Measurements from ENCODE around the gene USP35. TPM values are rescaled to one million over a fixed set of nuclear protein-coding genes. Genes with fewer than 3 reads are reported as not detected.

The USP35 gene
- total RNA-seq, 1 experiment from 2014 or later = 10.6 TPM

DNA sequence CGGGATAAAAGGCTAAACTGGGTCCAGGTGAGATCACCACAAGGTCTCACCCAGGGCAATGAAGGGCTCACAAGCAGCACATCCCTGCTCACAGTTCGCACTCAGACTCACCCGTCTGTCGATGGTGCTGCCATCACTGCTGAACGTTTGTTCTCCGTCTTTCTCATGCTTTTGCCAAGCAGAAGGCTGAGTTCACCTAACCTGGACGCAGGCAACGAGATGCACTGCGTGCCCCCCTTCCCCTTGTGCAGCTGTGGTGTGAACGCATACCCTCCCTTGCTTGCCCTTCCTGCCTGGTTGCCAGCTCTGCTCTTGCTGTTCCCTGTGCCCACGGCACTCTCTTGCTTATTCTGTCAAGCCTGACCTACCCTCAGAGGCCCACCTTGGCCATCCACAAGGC is 18.3 kb upstream of the USP35 start:
- ATAC-seq = no peak
- TF ChIP-seq CREB1 (CRISPR knock-in tag; IDR thresholded peaks at IDR 0.05) = no peak
- no peak for TF ChIP-seq NR2C2 (CRISPR knock-in tag; IDR thresholded peaks at IDR 0.05)
- no peak for DNase-seq (ENCODE audit: low spot score)
- Mint-ChIP-seq H3K36me3 (peaks cover 4% of the 10 kb centered on the region; the same call in 1 of the 2 replicates), H3K9me3 (no peaks in the 10 kb centered on the region), H3K27me3 (ENCODE audit: low read depth) (no peaks in the 10 kb centered on the region), H3K27ac (peak overlapping the region; percentile 64; the same call in 1 of the 2 replicates), H3K4me3 (no peak overlapping the region), H3K4me1 (peaks cover 6% of the 10 kb centered on the region; the same call in 1 of the 2 replicates)
- ChIA-PET CTCF (interaction anchor here (0.6 kb wide), 1 partner anchor 415 kb away, joined by 3 read pairs; no protein-coding TSS in a partner anchor), POLR2A (interaction anchor here (0.9 kb wide), 1 partner anchor 31 kb away, joined by 3 read pairs; the partner anchor contains the start of gene ALG8)

DNA sequence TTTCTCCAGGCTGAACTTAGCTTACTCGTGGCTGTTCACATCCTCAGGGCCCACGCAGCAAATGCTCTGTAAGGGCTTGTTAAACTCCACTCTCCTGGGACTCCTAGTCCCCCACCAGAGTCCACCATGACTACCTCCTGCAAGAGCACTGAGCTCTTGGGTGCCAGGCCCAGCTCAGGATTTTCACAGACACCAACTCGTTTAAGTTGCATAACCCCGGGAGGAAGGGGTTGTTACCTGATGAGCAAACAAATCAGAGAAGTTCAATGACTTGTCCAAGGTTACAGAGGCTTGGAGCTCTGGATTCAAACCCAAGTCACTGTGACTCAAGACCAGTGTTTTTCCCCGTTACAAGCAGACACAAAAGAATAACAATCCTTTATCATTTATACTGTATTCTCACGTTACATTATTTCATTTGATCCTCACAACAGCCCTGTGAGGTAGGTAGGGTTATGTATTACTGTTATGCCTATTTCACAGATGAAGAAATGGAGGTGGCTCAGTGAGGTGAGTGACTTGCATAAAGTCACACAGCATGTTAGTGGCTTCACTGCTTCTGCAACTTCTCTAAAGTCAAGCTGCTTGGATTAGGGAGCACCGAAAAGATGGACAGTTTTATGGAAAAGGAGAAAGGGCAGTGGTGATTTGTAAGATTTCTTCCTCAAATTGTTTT is 17.7 kb upstream of the USP35 start:
- peaks cover 4% of the 10 kb centered on the region; the same call in 1 of the 2 replicates for H3K36me3 Mint-ChIP-seq
- TF ChIP-seq, protein P1, sequence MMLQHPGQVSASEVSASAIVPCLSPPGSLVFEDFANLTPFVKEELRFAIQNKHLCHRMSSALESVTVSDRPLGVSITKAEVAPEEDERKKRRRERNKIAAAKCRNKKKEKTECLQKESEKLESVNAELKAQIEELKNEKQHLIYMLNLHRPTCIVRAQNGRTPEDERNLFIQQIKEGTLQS (CRISPR knock-in tag; conservative IDR thresholded peaks at IDR 0.05) = no peak
- TF ChIP-seq HMGA2 (CRISPR knock-in tag; IDR thresholded peaks at IDR 0.05) = no peak
- TF ChIP-seq TEAD4 (CRISPR knock-in tag; IDR thresholded peaks at IDR 0.05) = no peak
- TF ChIP-seq, protein P2, sequence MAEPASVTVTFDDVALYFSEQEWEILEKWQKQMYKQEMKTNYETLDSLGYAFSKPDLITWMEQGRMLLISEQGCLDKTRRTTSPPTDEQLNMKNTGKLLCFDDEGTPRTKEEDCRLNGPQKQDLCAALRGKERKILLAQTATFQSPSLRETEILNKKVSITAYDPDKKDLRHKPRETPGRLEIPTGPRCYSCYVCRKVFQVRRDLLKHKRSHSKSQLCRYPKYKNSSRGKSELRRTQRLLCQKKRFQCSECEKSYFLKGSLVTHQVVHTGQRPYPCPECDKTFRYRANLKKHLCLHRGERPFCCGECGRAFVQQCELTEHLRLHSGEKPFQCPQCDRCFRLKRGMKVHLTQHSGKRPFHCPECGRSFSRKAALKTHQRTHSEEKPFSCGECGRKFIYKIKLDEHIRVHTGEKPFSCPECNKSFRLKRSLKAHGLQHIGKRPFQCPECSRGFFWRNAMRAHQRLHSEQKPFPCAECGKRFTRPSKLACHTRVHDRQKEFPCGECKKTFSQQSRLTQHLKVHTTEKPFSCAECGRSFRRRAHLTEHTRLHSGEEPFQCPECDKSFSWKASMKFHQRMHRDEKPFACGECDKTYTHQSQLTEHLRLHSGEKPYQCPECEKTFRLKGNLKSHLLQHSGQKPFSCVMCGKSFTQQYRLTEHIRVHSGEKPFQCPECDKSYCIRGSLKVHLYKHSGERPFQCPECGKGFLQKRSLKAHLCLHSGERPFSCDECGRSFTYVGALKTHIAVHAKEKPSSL (CRISPR knock-in tag; conservative IDR thresholded peaks at IDR 0.05) = no peak
- TF ChIP-seq, protein P3, sequence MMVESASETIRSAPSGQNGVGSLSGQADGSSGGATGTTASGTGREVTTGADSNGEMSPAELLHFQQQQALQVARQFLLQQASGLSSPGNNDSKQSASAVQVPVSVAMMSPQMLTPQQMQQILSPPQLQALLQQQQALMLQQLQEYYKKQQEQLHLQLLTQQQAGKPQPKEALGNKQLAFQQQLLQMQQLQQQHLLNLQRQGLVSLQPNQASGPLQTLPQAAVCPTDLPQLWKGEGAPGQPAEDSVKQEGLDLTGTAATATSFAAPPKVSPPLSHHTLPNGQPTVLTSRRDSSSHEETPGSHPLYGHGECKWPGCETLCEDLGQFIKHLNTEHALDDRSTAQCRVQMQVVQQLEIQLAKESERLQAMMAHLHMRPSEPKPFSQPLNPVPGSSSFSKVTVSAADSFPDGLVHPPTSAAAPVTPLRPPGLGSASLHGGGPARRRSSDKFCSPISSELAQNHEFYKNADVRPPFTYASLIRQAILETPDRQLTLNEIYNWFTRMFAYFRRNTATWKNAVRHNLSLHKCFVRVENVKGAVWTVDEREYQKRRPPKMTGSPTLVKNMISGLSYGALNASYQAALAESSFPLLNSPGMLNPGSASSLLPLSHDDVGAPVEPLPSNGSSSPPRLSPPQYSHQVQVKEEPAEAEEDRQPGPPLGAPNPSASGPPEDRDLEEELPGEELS (CRISPR knock-in tag; IDR thresholded peaks at IDR 0.05) = no peak
- TF ChIP-seq ESRRA (CRISPR knock-in tag; IDR thresholded peaks at IDR 0.05; ENCODE audit: borderline replicate concordance) = no peak
- ATAC-seq (no peak), DNase-seq (ENCODE audit: low spot score) (no peak)
- ChIA-PET POLR2A (interaction anchor here (0.9 kb wide), 1 partner anchor 32 kb away, joined by 3 read pairs; the partner anchor contains the start of gene ALG8), CTCF (no interaction called here)
- no peak overlapping the region for H3K4me3 Mint-ChIP-seq
- H3K9me3 Mint-ChIP-seq = peaks cover under 1% of the 10 kb centered on the region
- no peak overlapping the region; the same call in 1 of the 2 replicates for H3K27ac Mint-ChIP-seq
- H3K4me1 Mint-ChIP-seq = peaks cover 6% of the 10 kb centered on the region; the same call in 1 of the 2 replicates
- H3K27me3 Mint-ChIP-seq (ENCODE audit: low read depth) = no peaks in the 10 kb centered on the region

DNA sequence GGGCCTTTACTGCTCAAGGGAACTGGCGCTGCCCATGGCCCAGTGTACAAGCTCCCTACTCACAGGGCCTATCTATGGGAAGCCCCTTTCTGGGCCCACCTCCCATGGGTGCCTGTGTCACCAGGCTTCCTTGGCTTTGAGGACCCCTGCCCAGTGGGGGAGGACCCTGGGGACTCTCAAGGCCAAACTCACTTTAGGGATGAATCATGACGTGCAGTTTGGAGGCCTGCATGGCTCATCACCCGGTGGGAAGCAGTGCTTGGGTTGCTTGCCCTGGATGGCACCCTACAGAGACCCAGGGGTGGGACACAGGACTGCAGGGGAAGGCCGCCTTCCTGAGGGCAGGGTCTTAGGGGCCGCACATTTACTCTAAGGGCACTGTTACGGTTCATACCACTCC is 16.8 kb upstream of the USP35 start:
- ATAC-seq = no peak
- peaks cover 5% of the 10 kb centered on the region for H3K9me3 Mint-ChIP-seq
- no peak for DNase-seq (ENCODE audit: low spot score)
- peaks cover 4% of the 10 kb centered on the region; the same call in 1 of the 2 replicates for H3K36me3 Mint-ChIP-seq
- H3K4me3 Mint-ChIP-seq = no peak overlapping the region
- H3K27ac Mint-ChIP-seq = no peak overlapping the region
- CTCF ChIA-PET = no interaction called here
- peaks cover 6% of the 10 kb centered on the region; the same call in 1 of the 2 replicates for H3K4me1 Mint-ChIP-seq
- POLR2A ChIA-PET = interaction anchor here (0.7 kb wide), 1 partner anchor 32 kb away, joined by 3 read pairs; no protein-coding TSS in a partner anchor
- H3K27me3 Mint-ChIP-seq (ENCODE audit: low read depth) = no peaks in the 10 kb centered on the region
- TF ChIP-seq FOXJ3 (CRISPR knock-in tag; IDR thresholded peaks at IDR 0.05; ENCODE audit: borderline replicate concordance) (no peak), CREB1 (CRISPR knock-in tag; IDR thresholded peaks at IDR 0.05) (no peak), ZNF416 (CRISPR knock-in tag; IDR thresholded peaks at IDR 0.05) (no peak), MXD4 (CRISPR knock-in tag; IDR thresholded peaks at IDR 0.05; ENCODE audit: borderline replicate concordance) (no peak), TP53 (CRISPR knock-in tag; IDR thresholded peaks at IDR 0.05) (no peak), CBFB (CRISPR knock-in tag; IDR thresholded peaks at IDR 0.05; ENCODE audit: low read depth) (no peak)
- TF ChIP-seq, protein P4, sequence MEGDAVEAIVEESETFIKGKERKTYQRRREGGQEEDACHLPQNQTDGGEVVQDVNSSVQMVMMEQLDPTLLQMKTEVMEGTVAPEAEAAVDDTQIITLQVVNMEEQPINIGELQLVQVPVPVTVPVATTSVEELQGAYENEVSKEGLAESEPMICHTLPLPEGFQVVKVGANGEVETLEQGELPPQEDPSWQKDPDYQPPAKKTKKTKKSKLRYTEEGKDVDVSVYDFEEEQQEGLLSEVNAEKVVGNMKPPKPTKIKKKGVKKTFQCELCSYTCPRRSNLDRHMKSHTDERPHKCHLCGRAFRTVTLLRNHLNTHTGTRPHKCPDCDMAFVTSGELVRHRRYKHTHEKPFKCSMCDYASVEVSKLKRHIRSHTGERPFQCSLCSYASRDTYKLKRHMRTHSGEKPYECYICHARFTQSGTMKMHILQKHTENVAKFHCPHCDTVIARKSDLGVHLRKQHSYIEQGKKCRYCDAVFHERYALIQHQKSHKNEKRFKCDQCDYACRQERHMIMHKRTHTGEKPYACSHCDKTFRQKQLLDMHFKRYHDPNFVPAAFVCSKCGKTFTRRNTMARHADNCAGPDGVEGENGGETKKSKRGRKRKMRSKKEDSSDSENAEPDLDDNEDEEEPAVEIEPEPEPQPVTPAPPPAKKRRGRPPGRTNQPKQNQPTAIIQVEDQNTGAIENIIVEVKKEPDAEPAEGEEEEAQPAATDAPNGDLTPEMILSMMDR (IDR thresholded peaks at IDR 0.05) = no peak
- TF ChIP-seq, protein P5, sequence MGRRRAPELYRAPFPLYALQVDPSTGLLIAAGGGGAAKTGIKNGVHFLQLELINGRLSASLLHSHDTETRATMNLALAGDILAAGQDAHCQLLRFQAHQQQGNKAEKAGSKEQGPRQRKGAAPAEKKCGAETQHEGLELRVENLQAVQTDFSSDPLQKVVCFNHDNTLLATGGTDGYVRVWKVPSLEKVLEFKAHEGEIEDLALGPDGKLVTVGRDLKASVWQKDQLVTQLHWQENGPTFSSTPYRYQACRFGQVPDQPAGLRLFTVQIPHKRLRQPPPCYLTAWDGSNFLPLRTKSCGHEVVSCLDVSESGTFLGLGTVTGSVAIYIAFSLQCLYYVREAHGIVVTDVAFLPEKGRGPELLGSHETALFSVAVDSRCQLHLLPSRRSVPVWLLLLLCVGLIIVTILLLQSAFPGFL (CRISPR knock-in tag; IDR thresholded peaks at IDR 0.05; ENCODE audit: borderline replicate concordance) = no peak
- TF ChIP-seq, protein P6, sequence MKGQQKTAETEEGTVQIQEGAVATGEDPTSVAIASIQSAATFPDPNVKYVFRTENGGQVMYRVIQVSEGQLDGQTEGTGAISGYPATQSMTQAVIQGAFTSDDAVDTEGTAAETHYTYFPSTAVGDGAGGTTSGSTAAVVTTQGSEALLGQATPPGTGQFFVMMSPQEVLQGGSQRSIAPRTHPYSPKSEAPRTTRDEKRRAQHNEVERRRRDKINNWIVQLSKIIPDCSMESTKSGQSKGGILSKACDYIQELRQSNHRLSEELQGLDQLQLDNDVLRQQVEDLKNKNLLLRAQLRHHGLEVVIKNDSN (CRISPR knock-in tag; IDR thresholded peaks at IDR 0.05) = no peak
- TF ChIP-seq, protein P7, sequence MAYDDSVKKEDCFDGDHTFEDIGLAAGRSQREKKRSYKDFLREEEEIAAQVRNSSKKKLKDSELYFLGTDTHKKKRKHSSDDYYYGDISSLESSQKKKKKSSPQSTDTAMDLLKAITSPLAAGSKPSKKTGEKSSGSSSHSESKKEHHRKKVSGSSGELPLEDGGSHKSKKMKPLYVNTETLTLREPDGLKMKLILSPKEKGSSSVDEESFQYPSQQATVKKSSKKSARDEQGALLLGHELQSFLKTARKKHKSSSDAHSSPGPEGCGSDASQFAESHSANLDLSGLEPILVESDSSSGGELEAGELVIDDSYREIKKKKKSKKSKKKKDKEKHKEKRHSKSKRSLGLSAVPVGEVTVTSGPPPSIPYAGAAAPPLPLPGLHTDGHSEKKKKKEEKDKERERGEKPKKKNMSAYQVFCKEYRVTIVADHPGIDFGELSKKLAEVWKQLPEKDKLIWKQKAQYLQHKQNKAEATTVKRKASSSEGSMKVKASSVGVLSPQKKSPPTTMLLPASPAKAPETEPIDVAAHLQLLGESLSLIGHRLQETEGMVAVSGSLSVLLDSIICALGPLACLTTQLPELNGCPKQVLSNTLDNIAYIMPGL (CRISPR knock-in tag; IDR thresholded peaks at IDR 0.05) = no peak
- TF ChIP-seq, protein P8, sequence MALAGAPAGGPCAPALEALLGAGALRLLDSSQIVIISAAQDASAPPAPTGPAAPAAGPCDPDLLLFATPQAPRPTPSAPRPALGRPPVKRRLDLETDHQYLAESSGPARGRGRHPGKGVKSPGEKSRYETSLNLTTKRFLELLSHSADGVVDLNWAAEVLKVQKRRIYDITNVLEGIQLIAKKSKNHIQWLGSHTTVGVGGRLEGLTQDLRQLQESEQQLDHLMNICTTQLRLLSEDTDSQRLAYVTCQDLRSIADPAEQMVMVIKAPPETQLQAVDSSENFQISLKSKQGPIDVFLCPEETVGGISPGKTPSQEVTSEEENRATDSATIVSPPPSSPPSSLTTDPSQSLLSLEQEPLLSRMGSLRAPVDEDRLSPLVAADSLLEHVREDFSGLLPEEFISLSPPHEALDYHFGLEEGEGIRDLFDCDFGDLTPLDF (CRISPR knock-in tag; IDR thresholded peaks at IDR 0.05) = no peak
